GM06990 (cell line): Measurements from ENCODE around the gene GCKR.
"Not testable (repeated sequence)": the region's sequence is repeated elsewhere in the genome, so short reads cannot be mapped to it uniquely, and the experiment has no call there.

ENCODE experiments used
- DNase-seq: peaks from one replicate; pipeline ENCODE4 v3.0.0-alpha.2; 2011; ENCODE audit not compliant: insufficient read length; ENCODE audit errors: extremely low read depth
- H3K27me3 ChIP-seq: replicated peaks from 2 replicates; pipeline ENCODE4 v1.6.0; 2011; ENCODE audit warnings: low read length; ENCODE audit not compliant: control insufficient read depth, insufficient read depth
- H3K36me3 ChIP-seq: 2 replicates; pipeline ENCODE4 v1.5.1; 2011; ENCODE audit warnings: low read length; ENCODE audit not compliant: control insufficient read depth, insufficient read depth
- H3K4me3 ChIP-seq: replicated peaks from 2 replicates; pipeline ENCODE4 v1.5.1; 2011; ENCODE audit warnings: low read depth, mild to moderate bottlenecking, control low read depth, low read length
- CTCF ChIP-seq: IDR thresholded peaks from 2 replicates; pipeline ENCODE4 v1.5.1; 2011; ENCODE audit warnings: low read length, control low read depth, mild to moderate bottlenecking, inconsistent platforms; ENCODE audit not compliant: insufficient read depth, poor library complexity, severe bottlenecking

GCKR gene

DNA sequence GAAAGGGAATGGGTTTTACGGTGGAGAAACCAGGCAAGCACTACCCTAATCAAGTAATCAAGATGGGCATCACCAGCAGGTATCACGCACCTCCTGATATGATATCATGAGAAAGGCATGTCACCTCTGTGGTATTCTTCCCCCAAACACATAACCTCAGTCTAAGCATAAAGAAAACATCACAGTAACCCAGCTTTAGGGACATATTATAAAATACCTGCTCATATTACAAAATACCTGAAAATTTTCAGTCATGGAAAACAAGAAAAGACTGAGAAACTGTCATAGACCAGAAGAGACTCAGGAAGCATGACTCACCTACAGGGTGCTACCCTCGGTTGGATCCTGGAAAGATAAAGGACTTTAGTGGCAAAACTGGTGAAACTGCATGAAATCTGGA lies 30.5 kb downstream of the GCKR start:
- H3K36me3 ChIP-seq = no peaks in the 10 kb centered on the region
- H3K27me3 ChIP-seq = no peaks in the 10 kb centered on the region
- no peak overlapping the region for H3K4me3 ChIP-seq
- no peak for TF ChIP-seq CTCF
- no peak for DNase-seq

GRCh38 chr2:27531983-27532382 lies 35.3 kb downstream of the GCKR start:
- no peak for DNase-seq
- no peak for TF ChIP-seq CTCF
- Histone ChIP-seq H3K36me3 (no peaks in the 10 kb centered on the region), H3K27me3 (no peaks in the 10 kb centered on the region), H3K4me3 (no peak overlapping the region)

GRCh38 chr2:27537287-27537686 lies 40.6 kb downstream of the GCKR start:
- no peak for DNase-seq
- no peak overlapping the region for H3K4me3 ChIP-seq
- no peaks in the 10 kb centered on the region for H3K27me3 ChIP-seq
- TF ChIP-seq CTCF = no peak
- no peaks in the 10 kb centered on the region for H3K36me3 ChIP-seq

- not testable (repeated sequence) for H3K36me3 ChIP-seq, H3K27me3 ChIP-seq, DNase-seq, H3K4me3 ChIP-seq
These were observed 42.3 kb downstream of the GCKR start for GRCh38 chr2:27538839-27539450.

DNA sequence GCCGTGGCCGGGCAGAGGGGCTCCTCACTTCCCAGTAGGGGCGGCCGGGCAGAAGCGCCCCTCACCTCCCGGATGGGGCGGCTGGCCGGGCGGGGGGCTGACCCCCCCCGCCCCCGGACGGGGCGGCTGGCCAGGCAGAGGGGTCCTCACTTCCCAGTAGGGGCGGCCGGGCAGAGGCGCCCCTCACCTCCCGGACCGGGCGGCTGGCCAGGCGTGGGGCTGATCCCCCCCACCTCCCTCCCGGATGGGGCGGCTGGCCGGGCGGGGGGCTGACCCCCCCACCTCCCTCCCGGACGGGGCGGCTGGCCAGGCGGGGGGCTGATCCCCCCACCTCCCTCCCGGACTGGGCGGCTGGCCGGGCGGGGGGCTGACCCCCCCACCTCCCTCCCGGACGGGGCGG lies 43.0 kb downstream of the GCKR start:
- H3K36me3 ChIP-seq, H3K4me3 ChIP-seq, H3K27me3 ChIP-seq, DNase-seq: not testable (repeated sequence)

DNA sequence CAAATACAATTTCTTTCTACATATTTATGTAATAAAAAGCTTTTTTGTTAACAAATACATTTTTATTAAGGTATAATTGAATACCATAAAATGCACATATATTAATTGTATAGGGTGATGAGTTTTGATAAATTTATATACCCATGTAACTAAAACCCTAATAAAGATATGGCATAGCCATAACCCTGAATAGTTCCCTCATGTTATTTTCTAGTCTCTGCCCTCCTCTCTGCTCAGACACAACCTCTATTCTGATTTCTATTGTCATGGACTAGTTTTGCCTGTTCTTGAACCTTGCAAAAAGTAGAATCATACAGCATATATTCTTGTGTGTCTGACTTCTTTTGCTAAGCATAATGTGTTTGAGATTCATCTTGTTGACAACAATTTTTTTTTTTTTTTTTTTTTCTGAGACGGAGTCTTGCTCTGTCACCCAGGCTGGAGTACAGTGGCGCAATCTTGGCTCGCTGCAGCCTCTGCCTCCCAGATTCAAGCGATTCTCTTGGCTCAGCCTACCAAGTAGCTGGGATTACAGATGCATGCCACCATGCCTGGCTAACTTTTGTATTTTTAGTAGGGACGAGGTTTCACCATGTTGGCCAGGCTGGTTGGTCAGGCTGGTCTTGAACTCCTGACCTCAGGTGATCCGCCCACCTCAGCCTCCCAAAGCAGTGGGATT lies 47.6 kb downstream of the GCKR start:
- no peak for TF ChIP-seq CTCF

More for the DNA sequence above, 47.6 kb downstream of the GCKR start:
- Histone ChIP-seq H3K27me3 (no peaks in the 10 kb centered on the region), H3K36me3 (no peaks in the 10 kb centered on the region), H3K4me3 (no peak overlapping the region)
- no peak for DNase-seq
